Body of pancreas (tissue), 4 donors: ENCODE data around the gene ZSWIM2.

Experiments
- POLR2A ChIP-seq, 3 donors: fragments of 450-650 bp; IDR thresholded peaks; one replicate each; pipeline ENCODE4 v1.6.1; 2016; ENCODE audit warnings: antibody characterized with exemption in 3 of 3, mild to moderate bottlenecking in 2 of 3
- TF ChIP-seq, protein P1 (sequence below), 7 experiments: fragments of 450-650 bp in 4 of 7; fragments of 200-600 bp in 3 of 7; sonication (generic) in 3 of 7; IDR thresholded peaks; one replicate each; pipeline ENCODE4 v1.5.1; 2016 to 2019; ENCODE audit warnings: antibody characterized with exemption in 7 of 7

DNA sequence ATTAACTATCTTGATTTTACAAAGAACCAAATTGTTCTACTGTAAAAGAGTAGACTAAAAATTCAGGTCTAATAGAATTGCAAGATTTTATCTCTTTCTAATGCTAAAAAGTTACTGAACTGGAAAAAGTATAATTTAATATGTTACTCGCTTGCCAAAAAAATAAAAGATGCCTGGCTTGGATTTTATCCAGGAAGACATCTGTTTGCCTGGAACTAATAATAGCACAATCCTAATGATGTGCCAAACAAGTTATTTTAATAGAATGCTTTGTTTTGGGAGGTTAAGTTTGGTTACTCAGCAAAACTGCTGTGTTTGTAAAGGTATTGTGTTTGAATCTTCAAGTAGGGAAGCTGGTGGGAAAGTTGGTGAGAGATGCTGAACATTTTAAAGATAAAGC lies 19.4 kb upstream of the ZSWIM2 start:
- TF ChIP-seq POLR2A (IDR thresholded peaks at IDR 0.05), result no peak
- TF ChIP-seq, protein P1, sequence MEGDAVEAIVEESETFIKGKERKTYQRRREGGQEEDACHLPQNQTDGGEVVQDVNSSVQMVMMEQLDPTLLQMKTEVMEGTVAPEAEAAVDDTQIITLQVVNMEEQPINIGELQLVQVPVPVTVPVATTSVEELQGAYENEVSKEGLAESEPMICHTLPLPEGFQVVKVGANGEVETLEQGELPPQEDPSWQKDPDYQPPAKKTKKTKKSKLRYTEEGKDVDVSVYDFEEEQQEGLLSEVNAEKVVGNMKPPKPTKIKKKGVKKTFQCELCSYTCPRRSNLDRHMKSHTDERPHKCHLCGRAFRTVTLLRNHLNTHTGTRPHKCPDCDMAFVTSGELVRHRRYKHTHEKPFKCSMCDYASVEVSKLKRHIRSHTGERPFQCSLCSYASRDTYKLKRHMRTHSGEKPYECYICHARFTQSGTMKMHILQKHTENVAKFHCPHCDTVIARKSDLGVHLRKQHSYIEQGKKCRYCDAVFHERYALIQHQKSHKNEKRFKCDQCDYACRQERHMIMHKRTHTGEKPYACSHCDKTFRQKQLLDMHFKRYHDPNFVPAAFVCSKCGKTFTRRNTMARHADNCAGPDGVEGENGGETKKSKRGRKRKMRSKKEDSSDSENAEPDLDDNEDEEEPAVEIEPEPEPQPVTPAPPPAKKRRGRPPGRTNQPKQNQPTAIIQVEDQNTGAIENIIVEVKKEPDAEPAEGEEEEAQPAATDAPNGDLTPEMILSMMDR (IDR thresholded peaks at IDR 0.05), result no peak
